LNCAP (cell line): ENCODE data around the gene TPM4.

ENCODE experiments used
- TF ChIP-seq, protein P1 (sequence below): fragments of 450-650 bp; IDR thresholded peaks from 2 replicates; pipeline ENCODE4 v1.5.1; 2017; ENCODE audit warnings: mild to moderate bottlenecking

TPM4 gene

DNA sequence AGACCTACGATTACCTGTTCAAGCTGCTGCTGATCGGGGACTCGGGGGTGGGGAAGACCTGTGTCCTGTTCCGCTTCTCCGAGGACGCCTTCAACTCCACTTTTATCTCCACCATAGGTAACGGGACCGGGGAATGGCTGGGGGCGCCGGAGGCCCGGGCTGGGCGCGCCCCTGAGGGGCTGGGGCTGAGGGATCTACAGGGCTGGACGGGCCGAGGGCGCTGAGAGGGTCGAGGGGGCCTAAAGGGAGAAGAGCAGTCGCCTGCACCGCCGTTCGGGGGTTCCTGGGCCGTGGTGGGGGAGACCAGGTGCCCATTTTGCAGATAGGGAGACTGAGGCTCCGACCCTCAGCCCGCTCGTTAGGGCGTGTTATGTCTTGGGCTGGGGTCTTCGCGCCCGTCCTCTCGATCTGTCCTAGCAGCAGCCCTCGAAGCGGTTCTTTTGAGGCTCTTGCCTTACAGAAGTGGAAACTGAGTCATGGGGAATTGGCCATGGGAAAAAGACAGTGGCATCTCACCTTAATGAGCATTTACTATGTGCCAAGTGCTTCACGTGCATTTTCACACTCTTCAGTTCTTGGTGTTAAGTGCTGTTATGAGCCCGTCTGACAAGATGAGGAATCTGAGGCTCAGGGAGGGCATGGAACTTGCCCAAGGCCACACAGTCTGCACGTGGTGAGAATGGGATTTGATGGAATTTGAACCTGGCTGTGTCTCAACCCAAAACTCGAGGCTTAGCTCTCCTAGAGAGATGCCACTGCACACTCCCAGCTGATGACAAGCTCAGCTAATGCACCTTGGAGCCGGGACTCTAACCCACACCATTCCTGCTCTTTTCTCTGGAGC is 35.8 kb downstream of the TPM4 start:
- TF ChIP-seq, protein P1, sequence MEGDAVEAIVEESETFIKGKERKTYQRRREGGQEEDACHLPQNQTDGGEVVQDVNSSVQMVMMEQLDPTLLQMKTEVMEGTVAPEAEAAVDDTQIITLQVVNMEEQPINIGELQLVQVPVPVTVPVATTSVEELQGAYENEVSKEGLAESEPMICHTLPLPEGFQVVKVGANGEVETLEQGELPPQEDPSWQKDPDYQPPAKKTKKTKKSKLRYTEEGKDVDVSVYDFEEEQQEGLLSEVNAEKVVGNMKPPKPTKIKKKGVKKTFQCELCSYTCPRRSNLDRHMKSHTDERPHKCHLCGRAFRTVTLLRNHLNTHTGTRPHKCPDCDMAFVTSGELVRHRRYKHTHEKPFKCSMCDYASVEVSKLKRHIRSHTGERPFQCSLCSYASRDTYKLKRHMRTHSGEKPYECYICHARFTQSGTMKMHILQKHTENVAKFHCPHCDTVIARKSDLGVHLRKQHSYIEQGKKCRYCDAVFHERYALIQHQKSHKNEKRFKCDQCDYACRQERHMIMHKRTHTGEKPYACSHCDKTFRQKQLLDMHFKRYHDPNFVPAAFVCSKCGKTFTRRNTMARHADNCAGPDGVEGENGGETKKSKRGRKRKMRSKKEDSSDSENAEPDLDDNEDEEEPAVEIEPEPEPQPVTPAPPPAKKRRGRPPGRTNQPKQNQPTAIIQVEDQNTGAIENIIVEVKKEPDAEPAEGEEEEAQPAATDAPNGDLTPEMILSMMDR, result no peak

DNA sequence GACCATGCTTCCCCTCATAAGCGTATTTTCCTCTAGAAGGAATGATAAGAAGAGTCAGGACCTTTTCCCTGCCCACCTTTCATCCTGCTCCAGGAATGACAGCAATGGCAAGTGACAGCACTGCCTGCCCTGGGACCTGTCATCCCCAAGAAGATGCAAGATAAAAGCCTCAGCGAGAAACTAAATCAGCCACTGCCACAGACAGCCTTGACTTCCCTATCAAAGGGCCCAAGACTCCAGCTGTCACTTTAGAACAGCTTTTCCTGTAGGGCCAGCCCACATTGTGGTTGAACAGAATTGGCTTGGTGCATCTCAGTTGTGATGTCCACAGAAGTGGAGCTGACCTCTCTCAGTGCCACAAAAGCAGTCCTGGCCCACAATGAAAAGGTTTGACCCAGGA is 36.5 kb downstream of the TPM4 start:
- TF ChIP-seq, protein P1, result no peak

DNA sequence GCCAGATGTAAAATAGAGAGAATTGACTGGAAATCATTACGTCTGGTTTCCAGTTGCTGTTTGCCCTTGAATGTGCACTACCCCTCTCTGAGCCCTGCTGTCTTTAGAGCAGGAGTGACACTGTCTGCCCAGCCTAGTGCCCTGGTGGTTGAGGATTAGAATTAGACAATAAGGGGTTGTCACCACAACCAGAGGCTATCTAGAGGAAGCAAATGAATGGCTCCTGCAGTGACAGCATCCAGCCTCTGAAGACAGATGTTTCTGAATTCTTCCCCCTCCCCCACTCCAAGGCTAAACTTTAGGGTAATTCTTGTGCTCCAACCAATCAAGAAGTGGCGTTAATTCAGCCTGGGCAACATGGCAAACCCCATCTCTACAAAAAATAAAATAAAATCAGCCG is 37.4 kb downstream of the TPM4 start:
- TF ChIP-seq, protein P1, result no peak

DNA sequence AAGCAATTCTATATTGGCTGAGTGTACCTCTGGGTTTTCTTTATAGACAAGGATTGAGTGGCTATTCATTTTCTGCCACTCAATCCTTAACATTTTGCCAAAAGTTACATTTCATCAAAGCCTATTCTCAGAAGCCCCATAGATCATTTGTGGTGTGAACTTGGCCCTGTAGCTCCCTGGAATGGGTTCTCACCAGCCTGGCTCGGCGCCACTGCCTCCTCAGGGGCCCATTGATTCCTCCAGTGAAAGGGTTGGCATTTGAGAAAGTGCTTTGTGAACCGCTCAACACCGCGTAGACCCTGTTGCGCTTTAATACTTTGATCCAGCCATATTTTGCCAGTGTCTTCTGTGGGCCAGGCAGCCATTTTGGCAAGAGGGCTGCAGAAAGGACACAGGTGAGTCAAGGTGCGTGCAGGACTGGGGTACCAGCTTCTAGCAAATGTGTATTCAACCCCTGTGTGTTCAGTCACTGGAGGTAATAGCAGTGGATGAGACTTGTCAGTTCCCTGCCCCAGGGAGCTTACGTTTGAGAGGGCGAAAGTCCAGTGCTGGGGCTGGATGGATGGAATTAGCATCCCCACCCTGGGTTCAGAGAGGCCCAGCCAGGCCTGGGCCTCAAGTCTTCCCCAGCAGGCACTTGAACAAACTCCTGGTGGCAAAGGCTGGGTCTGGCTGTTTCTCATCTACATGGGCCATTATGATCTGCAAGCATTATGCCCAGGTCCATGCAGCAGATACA is 39.2 kb downstream of the TPM4 start:
- TF ChIP-seq, protein P1, result no peak

DNA sequence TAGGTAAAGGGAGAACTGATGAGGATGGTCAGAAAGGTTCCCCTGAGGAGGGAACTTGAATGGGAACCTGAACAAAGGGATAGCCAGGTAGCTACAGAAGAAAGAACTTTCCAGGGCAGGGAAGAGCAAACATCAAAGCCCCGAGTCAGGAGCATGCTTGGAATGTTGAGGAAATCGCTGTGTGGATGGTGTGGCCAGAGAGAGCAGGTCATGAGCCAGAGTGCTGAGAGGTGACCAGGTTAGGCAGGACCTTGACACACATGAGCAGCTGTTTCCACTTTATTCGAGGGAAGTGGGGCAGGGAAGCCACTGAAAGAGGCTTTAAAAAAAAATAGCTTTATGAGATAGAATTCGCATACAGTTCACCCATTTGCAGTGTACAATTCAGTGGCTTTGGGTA is 39.8 kb downstream of the TPM4 start:
- TF ChIP-seq, protein P1, result no peak

DNA sequence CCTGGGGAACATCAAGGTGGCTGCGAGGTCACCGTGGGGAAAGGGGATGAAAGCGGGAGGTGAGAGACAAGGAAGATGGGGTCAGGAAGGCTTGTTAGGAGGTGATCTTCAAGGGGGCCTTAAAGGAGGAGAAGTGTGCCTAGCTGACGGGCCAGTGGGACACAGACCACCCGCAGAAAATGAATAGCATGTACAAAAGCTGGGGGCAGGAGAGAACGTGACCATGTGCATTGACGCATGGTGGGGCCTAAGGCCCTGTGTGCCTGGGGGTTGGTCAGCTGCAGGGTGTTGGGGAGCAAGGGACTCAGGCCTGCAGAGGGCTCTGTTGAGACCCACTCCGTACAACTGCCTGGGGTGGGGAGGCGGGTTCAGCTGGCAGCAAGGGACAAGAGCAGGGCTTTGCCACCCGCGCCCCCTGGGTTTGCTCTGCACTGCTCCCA is 41.3 kb downstream of the TPM4 start:
- TF ChIP-seq, protein P1, result no peak

DNA sequence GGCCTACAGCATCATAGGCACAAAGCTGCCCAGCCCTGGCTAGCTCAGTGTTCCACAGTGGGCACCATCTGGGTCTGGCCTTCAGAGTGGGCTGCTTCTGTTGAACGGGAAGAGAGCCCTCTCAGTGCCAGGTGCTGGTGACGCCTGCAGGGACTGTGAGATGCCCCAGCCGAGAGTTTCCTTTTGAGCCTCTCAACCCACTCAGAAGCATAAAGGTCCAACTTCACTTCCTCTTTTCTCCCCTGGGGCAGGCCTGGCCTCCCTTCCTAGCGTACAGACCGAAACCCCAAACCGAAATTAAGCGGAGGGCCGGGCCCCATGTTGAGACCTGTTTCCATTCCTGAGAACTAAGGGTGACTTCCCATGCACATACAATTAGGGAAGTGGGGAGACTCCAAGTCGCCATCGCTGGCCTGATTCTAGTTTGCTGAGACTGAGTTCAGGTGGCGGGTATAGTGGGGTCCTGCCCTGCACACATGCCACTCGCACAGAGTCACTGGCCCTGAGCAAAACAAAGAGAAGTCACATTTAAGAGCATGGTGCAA is 42.3 kb downstream of the TPM4 start:
- TF ChIP-seq, protein P1, result no peak
